ENCODE measurements around the gene SERTAD4. TPM values are rescaled to one million over a fixed set of nuclear protein-coding genes. Genes with fewer than 3 reads are reported as not detected.
A peak's percentile ranks its signal among the peaks of the same experiment; 100 is the strongest.

Gene SERTAD4
- total RNA-seq, 1 donor from 2014 or later: not detected

DNA sequence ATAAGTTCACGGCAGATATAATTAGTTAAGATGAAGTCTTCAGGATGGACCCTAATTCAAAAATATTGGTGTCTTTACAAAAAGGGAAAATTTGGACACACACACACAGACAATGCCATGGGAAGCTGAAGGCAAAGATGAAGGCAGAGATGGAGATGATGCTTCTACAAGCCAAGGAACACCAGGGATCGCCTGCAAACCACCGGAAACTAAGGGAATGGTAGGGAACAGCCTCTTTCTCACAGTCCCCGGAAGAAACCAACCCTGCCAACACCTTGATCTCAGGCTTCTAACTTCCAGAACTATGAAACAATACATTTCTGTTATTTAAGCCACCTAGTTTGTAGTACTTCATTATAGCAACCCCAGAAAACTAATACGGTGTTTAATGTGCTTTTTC is 15.1 kb upstream of the SERTAD4 start:
- no peak for DNase-seq (ENCODE audit: low spot score)
- intact Hi-C loops (cut with micrococcal nuclease): no loop called here

GRCh38 chr1:210218047-210218446 is 14.5 kb upstream of the SERTAD4 start:
- no peak for DNase-seq (ENCODE audit: low spot score)
- no peak overlapping the region for H3K27ac Mint-ChIP-seq
- H3K36me3 Mint-ChIP-seq (ENCODE audit: low read depth): no peaks in the 10 kb centered on the region
- intact Hi-C loops (cut with micrococcal nuclease): no loop called here
- no peaks in the 10 kb centered on the region for H3K9me3 Mint-ChIP-seq
- no peak overlapping the region for H3K4me3 Mint-ChIP-seq (ENCODE audit: low read depth)
- H3K4me1 Mint-ChIP-seq (ENCODE audit: low read depth): no peaks in the 10 kb centered on the region
- H3K27me3 Mint-ChIP-seq (ENCODE audit: low read depth): peaks cover 13% of the 10 kb centered on the region

More for the DNA sequence above, 15.1 kb upstream of the SERTAD4 start:
- Mint-ChIP-seq H3K4me1 (ENCODE audit: low read depth) (no peaks in the 10 kb centered on the region), H3K27ac (no peak overlapping the region), H3K4me3 (ENCODE audit: low read depth) (no peak overlapping the region), H3K9me3 (no peaks in the 10 kb centered on the region), H3K27me3 (ENCODE audit: low read depth) (peaks cover 13% of the 10 kb centered on the region), H3K36me3 (ENCODE audit: low read depth) (no peaks in the 10 kb centered on the region)

GRCh38 chr1:210222340-210223006 is 10.1 kb upstream of the SERTAD4 start:
- Mint-ChIP-seq H3K4me3 (ENCODE audit: low read depth) (no peak overlapping the region), H3K27ac (no peak overlapping the region), H3K9me3 (no peaks in the 10 kb centered on the region), H3K4me1 (ENCODE audit: low read depth) (no peaks in the 10 kb centered on the region), H3K27me3 (ENCODE audit: low read depth) (peaks cover 18% of the 10 kb centered on the region), H3K36me3 (ENCODE audit: low read depth) (no peaks in the 10 kb centered on the region)
- intact Hi-C loops (cut with micrococcal nuclease): no loop called here
- DNase-seq (ENCODE audit: low spot score): no peak

DNA sequence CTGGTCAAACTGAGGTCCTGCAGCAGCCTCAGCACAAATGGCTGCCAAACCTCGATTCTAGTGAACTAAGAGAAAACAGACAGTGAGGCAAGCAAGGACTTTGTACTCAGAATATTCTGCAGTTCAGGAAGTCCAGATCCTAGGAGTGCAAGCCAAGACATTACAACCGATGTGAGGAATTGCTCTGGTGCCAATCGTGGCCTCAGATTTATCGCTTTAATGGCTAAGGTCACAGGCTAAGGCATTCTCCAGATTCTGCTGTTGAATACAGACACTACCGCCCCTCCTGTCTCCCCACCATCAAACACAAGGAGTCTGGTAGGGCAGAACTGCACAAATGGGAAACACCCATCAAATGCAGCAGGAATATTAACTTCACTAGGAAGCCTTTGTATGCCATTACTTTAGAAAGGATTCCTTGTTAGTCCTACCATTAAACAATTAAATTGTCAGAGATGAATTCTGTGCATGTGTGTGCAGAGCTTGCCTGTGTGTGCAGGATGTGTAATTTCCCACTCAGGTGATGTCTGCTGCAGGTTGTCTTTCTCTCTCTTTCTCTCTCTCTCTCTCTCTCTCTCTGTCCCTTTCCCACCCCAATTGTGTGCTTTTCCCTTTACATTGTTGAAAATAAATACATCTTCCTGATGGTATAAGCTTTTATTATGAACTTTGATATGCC is 9.2 kb upstream of the SERTAD4 start:
- Mint-ChIP-seq H3K27me3 (ENCODE audit: low read depth) (peaks cover 18% of the 10 kb centered on the region), H3K9me3 (no peaks in the 10 kb centered on the region), H3K27ac (no peak overlapping the region), H3K4me1 (ENCODE audit: low read depth) (no peaks in the 10 kb centered on the region), H3K4me3 (ENCODE audit: low read depth) (no peak overlapping the region), H3K36me3 (ENCODE audit: low read depth) (no peaks in the 10 kb centered on the region)
- intact Hi-C loops (cut with micrococcal nuclease): no loop called here
- no peak for DNase-seq (ENCODE audit: low spot score)

DNA sequence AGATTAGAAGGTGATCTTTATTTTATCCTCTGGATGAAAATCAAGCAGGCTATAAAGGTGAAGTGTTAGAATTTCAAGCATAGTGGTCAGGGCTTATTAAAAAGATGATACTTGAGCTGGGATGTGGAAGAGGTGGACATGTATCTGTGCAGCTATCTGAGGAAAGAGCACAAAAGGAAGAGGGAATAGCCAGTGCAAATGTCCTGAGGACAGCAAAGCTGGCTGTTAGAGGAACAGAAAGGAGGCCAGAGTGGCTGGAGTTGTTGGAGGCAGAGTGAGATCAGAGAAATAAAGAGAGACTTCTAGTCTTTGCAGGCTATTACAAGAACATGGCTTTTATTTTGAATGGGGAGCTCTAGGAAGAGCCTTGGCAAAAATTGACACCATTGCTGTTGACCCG is 4.4 kb upstream of the SERTAD4 start:
- H3K27me3 Mint-ChIP-seq (ENCODE audit: low read depth): peaks cover 31% of the 10 kb centered on the region
- DNase-seq (ENCODE audit: low spot score): no peak
- intact Hi-C loops (cut with micrococcal nuclease): no loop called here
- H3K4me1 Mint-ChIP-seq (ENCODE audit: low read depth): peaks cover 4% of the 10 kb centered on the region
- H3K36me3 Mint-ChIP-seq (ENCODE audit: low read depth): no peaks in the 10 kb centered on the region
- H3K27ac Mint-ChIP-seq: no peak overlapping the region
- H3K4me3 Mint-ChIP-seq (ENCODE audit: low read depth): no peak overlapping the region
- H3K9me3 Mint-ChIP-seq: no peaks in the 10 kb centered on the region

DNA sequence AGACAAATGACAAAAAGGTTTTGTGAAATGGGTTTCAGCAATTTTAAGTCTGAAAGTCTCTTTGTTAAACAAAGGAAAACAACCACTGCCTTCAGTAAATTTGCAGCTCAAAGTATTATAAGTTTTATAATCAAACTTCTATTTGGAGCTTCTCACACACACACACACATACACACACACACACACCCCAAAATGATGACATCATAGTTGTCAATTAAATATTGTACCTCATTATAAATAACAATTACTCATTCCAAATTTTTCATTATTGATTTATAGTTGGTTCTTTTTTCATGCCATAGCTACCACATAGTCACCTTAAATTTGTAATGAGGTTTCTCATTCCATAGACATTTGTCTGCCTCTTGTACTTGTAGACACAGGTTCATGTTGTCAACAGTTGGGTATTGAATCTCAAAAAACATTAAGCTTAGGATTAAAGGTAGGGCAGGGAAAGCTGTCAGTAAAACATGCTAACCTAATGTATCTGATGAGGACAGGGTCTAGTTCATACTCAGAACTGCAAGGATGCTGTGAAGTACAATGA is 2.4 kb upstream of the SERTAD4 start:
- no peak overlapping the region for H3K4me3 Mint-ChIP-seq (ENCODE audit: low read depth)
- no peaks in the 10 kb centered on the region for H3K9me3 Mint-ChIP-seq
- no peak overlapping the region for H3K27ac Mint-ChIP-seq
- H3K36me3 Mint-ChIP-seq (ENCODE audit: low read depth): no peaks in the 10 kb centered on the region
- intact Hi-C loops (cut with micrococcal nuclease): no loop called here
- no peak for DNase-seq (ENCODE audit: low spot score)
- H3K4me1 Mint-ChIP-seq (ENCODE audit: low read depth): peaks cover 8% of the 10 kb centered on the region
- peaks cover 36% of the 10 kb centered on the region for H3K27me3 Mint-ChIP-seq (ENCODE audit: low read depth)

DNA sequence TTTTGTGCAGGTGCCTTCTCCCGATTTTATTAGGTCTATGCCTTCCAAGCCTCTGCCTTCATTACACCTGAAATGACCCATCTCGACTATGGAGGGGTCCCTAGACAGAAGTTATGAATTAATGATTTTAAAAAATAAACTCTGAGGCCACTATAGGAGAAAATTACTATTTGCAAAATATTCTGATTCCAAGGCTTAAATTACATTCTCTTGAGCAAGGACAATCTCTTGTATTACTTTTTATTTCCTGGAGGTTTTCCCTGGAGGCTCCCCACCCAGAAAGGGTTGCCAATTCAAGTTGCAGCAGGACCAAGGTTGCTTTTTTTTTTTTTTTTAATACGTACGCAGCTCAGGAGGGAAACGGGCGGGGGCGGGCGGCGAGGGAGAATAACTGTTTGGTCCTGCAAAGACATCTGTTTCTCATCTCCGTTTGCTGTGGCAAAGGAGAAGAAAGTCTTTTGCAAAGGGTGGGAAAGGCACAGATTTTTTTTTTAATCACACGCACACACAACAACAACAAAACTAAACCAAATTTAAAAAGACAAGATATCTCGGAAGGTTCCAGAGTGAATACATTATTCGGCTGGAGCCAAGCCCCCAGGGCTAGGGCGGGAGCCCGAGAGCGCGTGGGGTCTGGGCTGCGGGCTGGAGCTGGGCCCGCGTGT is 618 bp upstream of the SERTAD4 start:
- Mint-ChIP-seq H3K36me3 (ENCODE audit: low read depth) (no peaks in the 10 kb centered on the region), H3K4me1 (ENCODE audit: low read depth) (peaks cover 8% of the 10 kb centered on the region), H3K9me3 (no peaks in the 10 kb centered on the region), H3K27ac (no peak overlapping the region), H3K4me3 (ENCODE audit: low read depth) (peak overlapping the region; percentile 44), H3K27me3 (ENCODE audit: low read depth) (peaks cover 51% of the 10 kb centered on the region)
- DNase-seq (ENCODE audit: low spot score): no peak
- intact Hi-C loops (cut with micrococcal nuclease): no loop called here

DNA sequence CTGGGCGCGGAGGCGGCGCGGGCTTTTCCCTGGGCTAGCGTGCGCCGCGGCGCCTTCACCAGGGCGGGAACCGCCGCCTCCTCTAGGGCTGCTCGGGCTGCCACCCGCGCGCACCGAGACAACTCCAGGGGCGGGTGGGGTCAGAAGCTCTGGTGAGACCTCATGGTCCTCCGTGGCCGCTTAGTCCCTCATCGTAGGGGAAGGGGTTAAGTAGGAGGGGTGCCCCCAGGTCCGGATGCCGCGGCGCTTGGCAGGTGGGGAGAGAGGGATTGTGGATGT is 559 bp downstream of the SERTAD4 start:
- H3K27me3 Mint-ChIP-seq (ENCODE audit: low read depth): peaks cover 60% of the 10 kb centered on the region
- no peaks in the 10 kb centered on the region for H3K9me3 Mint-ChIP-seq
- H3K27ac Mint-ChIP-seq: no peak overlapping the region
- no peaks in the 10 kb centered on the region for H3K36me3 Mint-ChIP-seq (ENCODE audit: low read depth)
- no peak overlapping the region for H3K4me3 Mint-ChIP-seq (ENCODE audit: low read depth)
- peaks cover 8% of the 10 kb centered on the region for H3K4me1 Mint-ChIP-seq (ENCODE audit: low read depth)
- DNase-seq (ENCODE audit: low spot score): no peak
- intact Hi-C loops (cut with micrococcal nuclease): no loop called here

DNA sequence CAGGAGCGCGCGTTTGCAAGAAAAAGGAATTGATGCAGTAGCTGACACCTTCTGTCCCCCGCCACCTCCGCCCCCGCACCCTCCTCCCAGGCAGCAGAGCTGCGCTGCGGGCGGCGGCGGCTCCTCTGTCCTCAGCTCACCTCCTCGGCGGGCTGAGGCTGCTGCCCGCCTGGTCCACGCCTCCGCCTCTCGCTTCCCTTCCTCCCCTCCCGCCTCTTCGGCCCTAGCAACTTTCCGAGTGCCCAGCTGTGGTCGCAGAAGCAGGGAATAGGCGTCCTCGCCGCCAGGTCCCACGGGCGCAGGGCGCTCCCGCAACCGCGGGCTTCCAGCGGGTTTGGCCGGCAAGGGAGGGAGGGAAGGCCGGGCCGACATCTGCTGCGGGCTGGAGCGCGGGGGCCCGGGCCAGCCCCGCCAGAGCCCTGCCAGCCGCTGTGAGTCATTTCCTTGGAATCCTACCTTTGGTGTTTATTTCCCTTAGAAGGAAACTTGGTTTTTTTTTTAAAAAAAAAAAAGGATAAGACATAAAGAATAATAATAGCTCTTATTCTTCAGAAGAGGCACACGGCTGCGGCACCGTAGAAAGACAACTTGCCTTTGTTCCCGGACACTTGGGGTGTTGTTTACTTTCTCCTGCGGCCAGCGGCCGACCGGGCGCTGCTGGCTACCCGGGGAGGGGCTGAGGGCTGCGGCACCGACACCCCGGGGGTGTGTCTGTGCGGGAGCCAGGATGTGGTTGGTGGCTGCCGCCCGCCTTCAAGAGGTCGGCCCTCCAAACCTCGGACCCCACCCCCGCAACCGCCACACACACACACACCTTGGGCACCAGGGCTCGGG is 1.1 kb downstream of the SERTAD4 start:
- Mint-ChIP-seq H3K27ac (no peak overlapping the region), H3K4me3 (ENCODE audit: low read depth) (no peak overlapping the region), H3K4me1 (ENCODE audit: low read depth) (peaks cover 8% of the 10 kb centered on the region), H3K9me3 (no peaks in the 10 kb centered on the region), H3K36me3 (ENCODE audit: low read depth) (no peaks in the 10 kb centered on the region), H3K27me3 (ENCODE audit: low read depth) (peaks cover 62% of the 10 kb centered on the region)
- intact Hi-C loops (cut with micrococcal nuclease): loop anchor here (2.0 kb wide), 1 partner anchor 19 kb away; no protein-coding TSS in a partner anchor
- no peak for DNase-seq (ENCODE audit: low spot score)

GRCh38 chr1:210234329-210234757 is 1.7 kb downstream of the SERTAD4 start:
- Mint-ChIP-seq H3K36me3 (ENCODE audit: low read depth) (no peaks in the 10 kb centered on the region), H3K4me1 (ENCODE audit: low read depth) (peaks cover 8% of the 10 kb centered on the region), H3K27me3 (ENCODE audit: low read depth) (peaks cover 65% of the 10 kb centered on the region), H3K4me3 (ENCODE audit: low read depth) (no peak overlapping the region), H3K9me3 (no peaks in the 10 kb centered on the region), H3K27ac (no peak overlapping the region)
- intact Hi-C loops (cut with micrococcal nuclease): loop anchor here (2.0 kb wide), 1 partner anchor 18 kb away; no protein-coding TSS in a partner anchor
- no peak for DNase-seq (ENCODE audit: low spot score)

GRCh38 chr1:210235363-210236053 is 2.9 kb downstream of the SERTAD4 start:
- Mint-ChIP-seq H3K4me1 (ENCODE audit: low read depth) (peaks cover 8% of the 10 kb centered on the region), H3K27me3 (ENCODE audit: low read depth) (peaks cover 67% of the 10 kb centered on the region), H3K27ac (no peak overlapping the region), H3K9me3 (no peaks in the 10 kb centered on the region), H3K4me3 (ENCODE audit: low read depth) (no peak overlapping the region), H3K36me3 (ENCODE audit: low read depth) (no peaks in the 10 kb centered on the region)
- no peak for DNase-seq (ENCODE audit: low spot score)
- intact Hi-C loops (cut with micrococcal nuclease): loop anchor here (2.0 kb wide), 1 partner anchor 17 kb away; no protein-coding TSS in a partner anchor

- H3K27me3 Mint-ChIP-seq (ENCODE audit: low read depth): peaks cover 66% of the 10 kb centered on the region
- peaks cover 8% of the 10 kb centered on the region for H3K4me1 Mint-ChIP-seq (ENCODE audit: low read depth)
- no peak overlapping the region for H3K4me3 Mint-ChIP-seq (ENCODE audit: low read depth)
- no peak for DNase-seq (ENCODE audit: low spot score)
- H3K27ac Mint-ChIP-seq: no peak overlapping the region
- H3K9me3 Mint-ChIP-seq: no peaks in the 10 kb centered on the region
- no peaks in the 10 kb centered on the region for H3K36me3 Mint-ChIP-seq (ENCODE audit: low read depth)
- intact Hi-C loops (cut with micrococcal nuclease): no loop called here
These were observed 3.8 kb downstream of the SERTAD4 start for GRCh38 chr1:210236386-210236839.
